Uterus (tissue), 4 donors: ENCODE data around the gene TCF4. TPM values are rescaled to one million over a fixed set of nuclear protein-coding genes. Genes with fewer than 3 reads are reported as not detected.
A peak's percentile ranks its signal among the peaks of the same experiment; 100 is the strongest.

ENCODE experiments used
- DNase-seq, 2 donors: peaks; one replicate each; pipeline ENCODE4 v3.0.0-alpha.2; 2019 to 2020
- H3K27ac ChIP-seq, 2 donors: fragments of 200-600 bp; sonication (generic); 1 replicate in 1 of 2; 2 replicates in 1 of 2; pipeline ENCODE4 v1.5.1; 2016 to 2018
- H3K27me3 ChIP-seq, 2 donors: fragments of 200-600 bp; sonication (generic); one replicate each; pipeline ENCODE4 v1.5.1; 2018 to 2019; ENCODE audit warnings: control low read depth in 1 of 2
- H3K36me3 ChIP-seq, 2 donors: fragments of 200-600 bp; sonication (generic); one replicate each; pipeline ENCODE4 v1.5.1; 2019; ENCODE audit warnings: control low read depth in 1 of 2
- H3K4me1 ChIP-seq, 2 donors: fragments of 200-600 bp; sonication (generic); one replicate each; pipeline ENCODE4 v1.5.1; 2018 to 2019; ENCODE audit warnings: control low read depth in 1 of 2
- H3K4me3 ChIP-seq, 2 donors: fragments of 200-600 bp; sonication (generic); 1 replicate in 1 of 2; 2 replicates in 1 of 2; pipeline ENCODE4 v1.5.1; 2018 to 2019; ENCODE audit warnings: mild to moderate bottlenecking in 1 of 2
- H3K9me3 ChIP-seq, 2 donors: fragments of 200-600 bp; sonication (generic); one replicate each; pipeline ENCODE4 v1.5.1; 2019; ENCODE audit warnings: control low read depth in 1 of 2
- POLR2A ChIP-seq, 2 donors: fragments of 450-650 bp; IDR thresholded peaks; one replicate each; pipeline ENCODE4 v1.6.1; 2016; ENCODE audit warnings: antibody characterized with exemption in 2 of 2, mild to moderate bottlenecking in 1 of 2, moderate library complexity in 1 of 2
- intact Hi-C: fragments of 100-400 bp; cut with DNase I; formaldehyde crosslinking; loops from one replicate; pipeline ENCODE4 v1.15.1; 2023; ENCODE audit warnings: low total_unique reads
- total RNA-seq, 4 donors: library from RNA; depleted of rRNA in 3 of 4; stranded (reverse); fragments of >200 nt in 3 of 4; gene quantifications; one replicate each; pipeline versions ENCODE4 v1.1.0 to v1.2.4, GENCODE V29; 2014 to 2023
- TF ChIP-seq, protein P1 (sequence below), 4 experiments: fragments of 200-600 bp in 2 of 4; fragments of 450-650 bp in 2 of 4; sonication (generic) in 2 of 4; IDR thresholded peaks; one replicate each; pipeline ENCODE4 v1.5.1; 2016 to 2019; ENCODE audit warnings: antibody characterized with exemption in 4 of 4, mild to moderate bottlenecking in 2 of 4, moderate library complexity in 1 of 4
- donor health status: DM: yes; HTN: yes; CAD: no.

The TCF4 gene
- total RNA-seq = 100 to 1,000 TPM; 123 to 514 (median 163) TPM

DNA sequence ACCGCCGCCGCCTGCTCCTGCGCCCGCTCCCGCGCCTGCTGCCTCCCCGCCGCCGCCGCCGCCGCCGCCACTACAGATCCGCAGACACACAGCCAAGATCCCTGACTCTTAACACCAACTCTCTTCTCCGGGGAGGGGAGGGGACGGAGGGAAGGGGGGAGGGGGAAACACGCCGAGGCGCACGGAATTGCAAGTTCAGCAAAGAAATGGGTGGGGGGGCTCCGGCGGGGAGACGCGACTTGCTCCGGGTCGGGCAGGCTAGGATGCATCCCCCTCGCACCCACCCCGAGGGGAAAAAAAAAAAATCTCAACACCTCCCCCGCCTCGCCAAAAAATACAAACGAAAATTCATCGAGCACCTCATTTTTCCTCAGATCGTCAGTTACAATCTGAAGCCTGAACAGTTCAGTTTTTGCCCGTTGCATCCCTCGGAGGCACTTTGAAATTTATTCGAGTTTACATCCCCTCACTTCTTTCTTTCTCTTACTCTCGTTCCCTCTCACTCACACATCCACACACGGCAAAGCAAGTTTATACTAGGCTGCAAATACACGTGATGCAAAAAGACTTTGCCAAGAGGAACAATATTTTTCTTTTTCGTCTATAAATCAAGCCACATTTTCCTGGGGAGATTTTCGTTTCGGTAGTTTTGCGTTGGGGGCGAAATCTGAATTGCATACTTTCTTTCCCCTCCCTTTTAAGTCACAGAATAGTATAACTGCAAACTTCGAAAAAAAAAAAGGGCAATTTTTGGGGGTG is at the start of gene TCF4:
Gene TCF4 (minus strand): TSS at position 82 of the 759 bp plus-strand sequence. CDS start 1,076 bp downstream, outside the sequence.
- intact Hi-C loops = loop anchor here (5.0 kb wide), 1 partner anchor 266 kb away; no protein-coding TSS in a partner anchor
- DNase-seq = peak; percentile 47 to 59

DNA sequence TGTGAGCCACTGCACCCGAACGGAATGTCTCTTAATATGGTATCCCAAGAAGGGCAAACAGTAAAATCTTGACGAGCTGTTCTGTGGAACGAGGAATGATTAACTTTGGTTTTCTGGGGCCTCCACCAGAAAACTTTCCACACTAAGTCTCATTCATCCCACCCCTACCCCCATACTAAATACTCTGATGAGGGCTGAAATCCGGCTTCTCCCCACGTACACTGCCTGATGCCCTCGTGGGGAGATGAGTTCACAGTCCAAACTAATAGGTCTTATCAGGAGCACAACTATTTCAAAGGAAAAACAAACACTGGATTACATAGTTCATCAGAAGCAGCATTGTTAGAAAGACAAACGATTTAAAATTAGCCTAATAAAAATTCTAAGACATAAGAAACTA is 49.2 kb upstream of the TCF4 start:
- Histone ChIP-seq H3K4me3 (no peak overlapping the region), H3K36me3 (no peaks in the 10 kb centered on the region), H3K4me1 (no peaks in the 10 kb centered on the region), H3K27me3 (no peaks in the 10 kb centered on the region), H3K9me3 (no peaks in the 10 kb centered on the region), H3K27ac (no peak overlapping the region)
- no peak for TF ChIP-seq POLR2A (IDR thresholded peaks at IDR 0.05)
- TF ChIP-seq, protein P1, sequence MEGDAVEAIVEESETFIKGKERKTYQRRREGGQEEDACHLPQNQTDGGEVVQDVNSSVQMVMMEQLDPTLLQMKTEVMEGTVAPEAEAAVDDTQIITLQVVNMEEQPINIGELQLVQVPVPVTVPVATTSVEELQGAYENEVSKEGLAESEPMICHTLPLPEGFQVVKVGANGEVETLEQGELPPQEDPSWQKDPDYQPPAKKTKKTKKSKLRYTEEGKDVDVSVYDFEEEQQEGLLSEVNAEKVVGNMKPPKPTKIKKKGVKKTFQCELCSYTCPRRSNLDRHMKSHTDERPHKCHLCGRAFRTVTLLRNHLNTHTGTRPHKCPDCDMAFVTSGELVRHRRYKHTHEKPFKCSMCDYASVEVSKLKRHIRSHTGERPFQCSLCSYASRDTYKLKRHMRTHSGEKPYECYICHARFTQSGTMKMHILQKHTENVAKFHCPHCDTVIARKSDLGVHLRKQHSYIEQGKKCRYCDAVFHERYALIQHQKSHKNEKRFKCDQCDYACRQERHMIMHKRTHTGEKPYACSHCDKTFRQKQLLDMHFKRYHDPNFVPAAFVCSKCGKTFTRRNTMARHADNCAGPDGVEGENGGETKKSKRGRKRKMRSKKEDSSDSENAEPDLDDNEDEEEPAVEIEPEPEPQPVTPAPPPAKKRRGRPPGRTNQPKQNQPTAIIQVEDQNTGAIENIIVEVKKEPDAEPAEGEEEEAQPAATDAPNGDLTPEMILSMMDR (IDR thresholded peaks at IDR 0.05) = no peak
- intact Hi-C loops = no loop called here
- DNase-seq = no peak

More for the DNA sequence above, at the start of gene TCF4:
- no peaks in the 10 kb centered on the region for H3K27me3 ChIP-seq
- no peaks in the 10 kb centered on the region for H3K9me3 ChIP-seq
- H3K36me3 ChIP-seq = no peaks in the 10 kb centered on the region
- H3K4me1 ChIP-seq = no peaks in the 10 kb centered on the region
- H3K27ac ChIP-seq = peak within 1 kb of the TSS; percentile 88 to 99
- peak within 1 kb of the TSS; percentile 74 to 79 for H3K4me3 ChIP-seq
- TF ChIP-seq POLR2A (IDR thresholded peaks at IDR 0.05) = peak in 1 of 2 donors; percentile 14
- TF ChIP-seq, protein P1 (IDR thresholded peaks at IDR 0.05) = no peak

DNA sequence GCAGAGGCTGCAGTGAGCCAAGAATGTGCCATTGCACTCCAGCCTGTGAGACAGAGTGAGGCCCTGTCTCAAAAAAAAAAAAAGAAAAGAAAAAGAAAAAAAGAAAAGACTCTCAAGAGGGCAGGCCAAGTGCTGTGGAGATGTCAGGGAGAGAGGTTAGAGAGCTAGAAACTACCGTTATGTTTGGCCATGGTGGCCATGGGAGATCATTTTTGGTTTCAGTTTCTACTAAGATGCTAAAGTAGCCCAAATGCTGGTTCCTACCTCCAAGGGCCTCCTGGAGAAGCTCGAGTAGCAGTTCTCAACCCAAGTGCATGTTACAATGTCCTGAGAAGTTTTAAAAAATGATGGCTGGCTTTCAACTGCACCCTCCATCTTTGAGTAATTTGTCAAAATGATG is 47.4 kb upstream of the TCF4 start:
- Histone ChIP-seq H3K27ac (no peak overlapping the region), H3K9me3 (no peaks in the 10 kb centered on the region), H3K36me3 (no peaks in the 10 kb centered on the region), H3K4me1 (no peaks in the 10 kb centered on the region), H3K27me3 (no peaks in the 10 kb centered on the region), H3K4me3 (no peak overlapping the region)
- no peak for DNase-seq
- intact Hi-C loops = no loop called here
- TF ChIP-seq POLR2A (IDR thresholded peaks at IDR 0.05) = no peak
- TF ChIP-seq, protein P1 (IDR thresholded peaks at IDR 0.05) = no peak

DNA sequence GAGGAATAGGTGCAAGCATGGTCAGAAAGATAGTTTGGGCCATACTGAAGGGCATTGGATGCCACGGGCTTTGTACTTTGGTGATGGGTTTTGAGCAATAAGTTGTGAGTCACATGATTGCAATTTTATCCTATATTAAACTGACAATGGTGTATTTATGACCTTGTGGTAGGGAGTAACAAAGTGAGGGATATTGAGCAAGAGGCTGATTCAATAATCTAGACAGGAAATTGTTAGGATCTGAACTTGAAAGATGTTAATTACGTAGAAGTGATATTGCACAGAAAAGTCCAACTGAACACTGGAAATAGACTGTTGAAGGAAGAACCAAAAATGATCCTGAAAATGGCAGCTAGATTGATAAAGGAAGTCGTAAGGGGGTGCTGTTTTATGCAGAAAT is 46.6 kb upstream of the TCF4 start:
- no peak for TF ChIP-seq POLR2A (IDR thresholded peaks at IDR 0.05)
- TF ChIP-seq, protein P1 (IDR thresholded peaks at IDR 0.05) = no peak
- no peak overlapping the region for H3K27ac ChIP-seq
- intact Hi-C loops = no loop called here
- no peaks in the 10 kb centered on the region for H3K27me3 ChIP-seq
- H3K9me3 ChIP-seq = no peaks in the 10 kb centered on the region
- no peaks in the 10 kb centered on the region for H3K36me3 ChIP-seq
- H3K4me1 ChIP-seq = no peaks in the 10 kb centered on the region
- H3K4me3 ChIP-seq = no peak overlapping the region
- no peak for DNase-seq

DNA sequence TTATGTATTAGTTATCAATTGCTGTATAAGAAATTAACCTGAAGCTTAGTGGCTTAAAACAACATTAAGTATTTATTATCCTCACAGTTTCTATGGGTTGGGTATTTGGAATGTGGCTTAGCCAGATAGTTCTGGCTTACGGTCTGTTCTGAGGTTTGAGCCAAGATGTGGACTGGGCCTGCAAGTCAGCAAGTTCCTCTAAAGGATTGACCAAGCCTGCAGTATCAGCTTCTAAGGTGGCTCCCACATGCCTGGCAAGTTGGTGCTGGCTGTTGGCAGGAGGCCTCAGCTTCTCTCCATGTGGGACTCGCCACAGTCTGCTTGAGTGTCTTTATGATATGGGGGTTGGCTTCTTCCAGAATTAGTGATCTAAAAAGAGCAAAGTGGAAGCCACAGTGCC is 45.0 kb upstream of the TCF4 start:
- Histone ChIP-seq H3K9me3 (no peaks in the 10 kb centered on the region), H3K4me3 (no peak overlapping the region), H3K27ac (no peak overlapping the region), H3K36me3 (no peaks in the 10 kb centered on the region), H3K4me1 (no peaks in the 10 kb centered on the region), H3K27me3 (no peaks in the 10 kb centered on the region)
- TF ChIP-seq POLR2A (IDR thresholded peaks at IDR 0.05) = no peak
- TF ChIP-seq, protein P1 (IDR thresholded peaks at IDR 0.05) = no peak
- DNase-seq = no peak
- intact Hi-C loops = no loop called here
